HG02981 (cell line): ENCODE data around the gene SPTBN2.
"Not testable (repeated sequence)": the region's sequence is repeated elsewhere in the genome, so short reads cannot be mapped to it uniquely, and the experiment has no call there.

Experiments used
- ATAC-seq: cut with Tn5 transposase; IDR thresholded peaks from one replicate; pipeline ENCODE4 v1.9.1; 2021; ENCODE audit warnings: mild to moderate bottlenecking, moderate library complexity; ENCODE audit not compliant: unreplicated experiment

SPTBN2 gene

GRCh38 chr11:66724167-66724566 lies 4.8 kb downstream of the SPTBN2 start:
- not testable (repeated sequence) for ATAC-seq

GRCh38 chr11:66723693-66724092 lies 5.3 kb downstream of the SPTBN2 start:
- no peak for ATAC-seq

- no peak for ATAC-seq
Measured at GRCh38 chr11:66722745-66723651, 6.0 kb downstream of the SPTBN2 start.

GRCh38 chr11:66721939-66722338 lies 7.1 kb downstream of the SPTBN2 start:
- ATAC-seq: no peak

- no peak for ATAC-seq
Measured at GRCh38 chr11:66720899-66721470, 8.0 kb downstream of the SPTBN2 start.

- ATAC-seq: no peak
Measured at GRCh38 chr11:66720223-66720898, 8.7 kb downstream of the SPTBN2 start.

GRCh38 chr11:66719111-66719872 lies 9.7 kb downstream of the SPTBN2 start:
- no peak for ATAC-seq

- no peak for ATAC-seq
Measured at GRCh38 chr11:66718320-66718971, 10.6 kb downstream of the SPTBN2 start.

- ATAC-seq: no peak
Measured at GRCh38 chr11:66717925-66718319, 11.1 kb downstream of the SPTBN2 start.

GRCh38 chr11:66716996-66717395 lies 12.0 kb downstream of the SPTBN2 start:
- no peak for ATAC-seq

- no peak for ATAC-seq
Measured at GRCh38 chr11:66715346-66716085, 13.5 kb downstream of the SPTBN2 start.

- no peak for ATAC-seq
Measured at GRCh38 chr11:66713746-66714480, 15.1 kb downstream of the SPTBN2 start.

GRCh38 chr11:66710384-66710930 lies 18.6 kb downstream of the SPTBN2 start:
- ATAC-seq: no peak

- no peak for ATAC-seq
Measured at GRCh38 chr11:66708701-66709100, 20.3 kb downstream of the SPTBN2 start.

- ATAC-seq: no peak
Measured at GRCh38 chr11:66708094-66708493, 20.9 kb downstream of the SPTBN2 start.

- ATAC-seq: no peak
Measured at GRCh38 chr11:66707486-66707885, 21.5 kb downstream of the SPTBN2 start.

GRCh38 chr11:66706989-66707388 lies 22.0 kb downstream of the SPTBN2 start:
- ATAC-seq: no peak

GRCh38 chr11:66705587-66706335 lies 23.3 kb downstream of the SPTBN2 start:
- no peak for ATAC-seq
